ENCODE results near the gene FOXP2. TPM values are rescaled to one million over a fixed set of nuclear protein-coding genes. Genes with fewer than 3 reads are reported as not detected.
"Not testable (repeated sequence)": the region's sequence is repeated elsewhere in the genome, so short reads cannot be mapped to it uniquely, and the experiment has no call there.

FOXP2 gene
- total and polyA plus RNA-seq, 3 donors from 2014 or later, result 2.5 to 5.9 (median 3.8) TPM

- Histone ChIP-seq H3K27me3 (no peaks in the 10 kb centered on the region), H3K4me3 (no peak overlapping the region), H3K27ac (no peak overlapping the region), H3K4me1 (no peaks in the 10 kb centered on the region), H3K36me3 (ENCODE audit: low read depth, missing control alignments) (no peaks in the 10 kb centered on the region), H3K9me3 (no peaks in the 10 kb centered on the region)
- intact Hi-C loops (cut with DNase I; ENCODE audit: low total_unique reads), result no loop called here
- TF ChIP-seq CTCF (IDR thresholded peaks at IDR 0.05) (no peak), POLR2A (IDR thresholded peaks at IDR 0.05) (no peak)
- DNase-seq, result no peak
- 61 to 62% methylated on average over 2 of the region's 2 CpGs for WGBS, 2 donors
Observed at GRCh38 chr7:114567416-114567815, 152.8 kb downstream of the FOXP2 start.

- H3K27ac ChIP-seq, result no peak overlapping the region
- no peaks in the 10 kb centered on the region for H3K4me1 ChIP-seq
- no peak for TF ChIP-seq CTCF (IDR thresholded peaks at IDR 0.05)
- no peak for TF ChIP-seq POLR2A (IDR thresholded peaks at IDR 0.05)
- 91 to 92% methylated on average over 1 of the region's 1 CpG for WGBS, 2 donors
- H3K36me3 ChIP-seq (ENCODE audit: low read depth, missing control alignments), result no peaks in the 10 kb centered on the region
- H3K4me3 ChIP-seq, result no peak overlapping the region
- no peak for DNase-seq
- H3K9me3 ChIP-seq, result no peaks in the 10 kb centered on the region
- H3K27me3 ChIP-seq, result no peaks in the 10 kb centered on the region
- intact Hi-C loops (cut with DNase I; ENCODE audit: low total_unique reads), result no loop called here
Observed at GRCh38 chr7:114569220-114569619, 154.6 kb downstream of the FOXP2 start.

GRCh38 chr7:114574384-114574783 is 159.8 kb downstream of the FOXP2 start:
- intact Hi-C loops (cut with DNase I; ENCODE audit: low total_unique reads), result no loop called here
- Histone ChIP-seq H3K4me3 (no peak overlapping the region), H3K27ac (no peak overlapping the region), H3K36me3 (ENCODE audit: low read depth, missing control alignments) (no peaks in the 10 kb centered on the region), H3K9me3 (no peaks in the 10 kb centered on the region), H3K27me3 (no peaks in the 10 kb centered on the region), H3K4me1 (no peaks in the 10 kb centered on the region)
- WGBS, 2 donors, result 42 to 51% methylated on average over 2 of the region's 2 CpGs
- TF ChIP-seq POLR2A (IDR thresholded peaks at IDR 0.05) (no peak), CTCF (IDR thresholded peaks at IDR 0.05) (no peak)
- no peak for DNase-seq

GRCh38 chr7:114575098-114575497 is 160.5 kb downstream of the FOXP2 start:
- no peak for TF ChIP-seq CTCF (IDR thresholded peaks at IDR 0.05)
- no peak for TF ChIP-seq POLR2A (IDR thresholded peaks at IDR 0.05)
- Histone ChIP-seq H3K36me3 (ENCODE audit: low read depth, missing control alignments) (no peaks in the 10 kb centered on the region), H3K9me3 (no peaks in the 10 kb centered on the region), H3K27ac (no peak overlapping the region), H3K4me3 (no peak overlapping the region), H3K27me3 (no peaks in the 10 kb centered on the region), H3K4me1 (no peaks in the 10 kb centered on the region)
- no peak for DNase-seq
- 77 to 84% methylated on average over 4 of the region's 4 CpGs for WGBS, 2 donors
- intact Hi-C loops (cut with DNase I; ENCODE audit: low total_unique reads), result no loop called here

GRCh38 chr7:114580963-114581362 is 166.3 kb downstream of the FOXP2 start:
- H3K27me3 ChIP-seq; H3K27ac ChIP-seq; DNase-seq; intact Hi-C loops (cut with DNase I; ENCODE audit: low total_unique reads); H3K9me3 ChIP-seq; H3K36me3 ChIP-seq (ENCODE audit: low read depth, missing control alignments); H3K4me3 ChIP-seq; H3K4me1 ChIP-seq: not testable (repeated sequence)
- 89 to 94% methylated on average over 3 of the region's 3 CpGs for WGBS, 2 donors
